Smooth muscle cell of the coronary artery (primary cell): ENCODE results near the gene AMN1. TPM values are rescaled to one million over a fixed set of nuclear protein-coding genes. Genes with fewer than 3 reads are reported as not detected.

Experiments used
- total RNA-seq: library from RNA; depleted of rRNA; stranded (reverse); fragments of >200 nt; gene quantifications from 2 replicates; pipeline ENCODE4 v1.2.3, GENCODE V29; 2014; ENCODE audit warnings: low replicate concordance

AMN1 gene
- total RNA-seq = 7.8 and 12.6 TPM in 2 replicates

GRCh38 chr12:31728917-31729640, at the start of gene AMN1:
Gene AMN1, minus strand, starts transcription at chr12:31729021. Its CDS starts 13 bp downstream, at chr12:31729008.

GRCh38 chr12:31659087-31659942, 69.5 kb downstream of the AMN1 start, which contains the start of gene ETFBKMT:
Gene ETFBKMT, plus strand, starts transcription at chr12:31659688. Its CDS starts 2,266 bp downstream, at chr12:31661954.

Other genes starting within 250 kb of the AMN1 start
- gene DENND5B, start 137.9 kb downstream of the AMN1 start, total RNA-seq = 4.2 and 8.4 TPM in 2 replicates
- gene ETFBKMT, start 69.3 kb downstream of the AMN1 start, total RNA-seq = 2.2 and 3.6 TPM in 2 replicates
- 6.2 and 20.3 TPM in 2 replicates for gene RESF1, start 230.4 kb upstream of the AMN1 start, total RNA-seq